ENCODE results near the gene PCNT.

- TF ChIP-seq, protein P1, sequence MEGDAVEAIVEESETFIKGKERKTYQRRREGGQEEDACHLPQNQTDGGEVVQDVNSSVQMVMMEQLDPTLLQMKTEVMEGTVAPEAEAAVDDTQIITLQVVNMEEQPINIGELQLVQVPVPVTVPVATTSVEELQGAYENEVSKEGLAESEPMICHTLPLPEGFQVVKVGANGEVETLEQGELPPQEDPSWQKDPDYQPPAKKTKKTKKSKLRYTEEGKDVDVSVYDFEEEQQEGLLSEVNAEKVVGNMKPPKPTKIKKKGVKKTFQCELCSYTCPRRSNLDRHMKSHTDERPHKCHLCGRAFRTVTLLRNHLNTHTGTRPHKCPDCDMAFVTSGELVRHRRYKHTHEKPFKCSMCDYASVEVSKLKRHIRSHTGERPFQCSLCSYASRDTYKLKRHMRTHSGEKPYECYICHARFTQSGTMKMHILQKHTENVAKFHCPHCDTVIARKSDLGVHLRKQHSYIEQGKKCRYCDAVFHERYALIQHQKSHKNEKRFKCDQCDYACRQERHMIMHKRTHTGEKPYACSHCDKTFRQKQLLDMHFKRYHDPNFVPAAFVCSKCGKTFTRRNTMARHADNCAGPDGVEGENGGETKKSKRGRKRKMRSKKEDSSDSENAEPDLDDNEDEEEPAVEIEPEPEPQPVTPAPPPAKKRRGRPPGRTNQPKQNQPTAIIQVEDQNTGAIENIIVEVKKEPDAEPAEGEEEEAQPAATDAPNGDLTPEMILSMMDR (IDR thresholded peaks at IDR 0.05) = no peak
- no peak for TF ChIP-seq POLR2A (IDR thresholded peaks at IDR 0.05)
Measured at GRCh38 chr21:46472246-46472645, 148.3 kb downstream of the PCNT start.

Measured in breast epithelium (tissue), 3 donors.